ENCODE results near the gene LPIN2.

The LPIN2 gene

GRCh38 chr18:3048820-3049349, 35.9 kb upstream of the LPIN2 start:
- Histone ChIP-seq H3K36me3 (ENCODE audit: control insufficient read depth in 1 of 2, insufficient read depth in 2 of 2, low read length in 2 of 2) (no peaks in the 10 kb centered on the region), H3K4me2 (ENCODE audit: low read length) (no peak overlapping the region), H3K9me3 (ENCODE audit: insufficient read depth, low read depth, low read length) (no peaks in the 10 kb centered on the region), H2BK5ac (ENCODE audit: low read depth, low read length, poor library complexity) (no peak overlapping the region), H3K79me1 (ENCODE audit: low read length) (no peaks in the 10 kb centered on the region), H3K4ac (ENCODE audit: low read depth, low read length) (no peak overlapping the region), H2AK5ac (ENCODE audit: low read length) (no peak overlapping the region), H2AFZ (ENCODE audit: insufficient read depth, low read length, poor library complexity) (no peak overlapping the region), H3K27me3 (ENCODE audit: insufficient read depth, low read length) (no peaks in the 10 kb centered on the region), H2BK12ac (ENCODE audit: low read length) (no peak overlapping the region), H3K9ac (ENCODE audit: low read length) (no peak overlapping the region), H4K8ac (ENCODE audit: low read depth, low read length) (no peak overlapping the region), H3K14ac (ENCODE audit: low read length) (no peak overlapping the region), H3K23ac (ENCODE audit: low read length) (no peak overlapping the region), H3K79me2 (ENCODE audit: control insufficient read depth, insufficient read depth, low read length, poor library complexity) (no peaks in the 10 kb centered on the region), H3K27ac (ENCODE audit: low read depth, low read length) (no peak overlapping the region), H3K4me1 (ENCODE audit: control insufficient read depth in 1 of 2, insufficient read depth in 2 of 2, low read length in 2 of 2) (no peaks in the 10 kb centered on the region), H3K4me3 (ENCODE audit: low read depth, low read length) (no peak overlapping the region), H3K18ac (ENCODE audit: low read length) (no peak overlapping the region), H4K12ac (ENCODE audit: low read depth, low read length) (no peak overlapping the region), H4K91ac (ENCODE audit: low read depth, low read length) (no peak overlapping the region), H2BK120ac (ENCODE audit: insufficient read depth, low read length, poor library complexity) (no peak overlapping the region)
- DNase-seq: no peak
- no CpG with 5 or more reads among the region's 3 CpGs for WGBS (ENCODE audit: extremely low coverage, insufficient coverage, insufficient read length)

DNA sequence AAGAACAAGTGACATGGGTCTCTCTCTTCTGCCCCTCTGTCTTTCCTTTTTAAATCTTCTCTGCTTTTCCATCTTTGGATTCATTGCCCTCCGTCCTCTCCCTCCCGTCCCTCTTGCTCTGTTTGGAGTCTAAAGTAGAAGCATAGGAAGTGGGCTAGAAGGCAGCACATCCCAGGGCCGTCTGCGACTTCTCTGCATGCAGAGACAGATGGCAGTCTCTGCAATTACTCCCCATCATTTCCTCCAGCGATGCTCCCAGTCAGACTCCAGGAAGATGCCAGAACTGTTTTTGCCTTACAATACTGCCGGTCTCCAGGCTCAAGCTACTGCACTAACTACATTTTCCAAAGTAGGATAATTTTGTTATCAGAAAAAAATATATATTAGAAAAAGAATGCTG, 35.2 kb upstream of the LPIN2 start:
- no peak overlapping the region for H3K4ac ChIP-seq (ENCODE audit: low read depth, low read length)
- no peak overlapping the region for H2BK5ac ChIP-seq (ENCODE audit: low read depth, low read length, poor library complexity)
- H4K12ac ChIP-seq (ENCODE audit: low read depth, low read length): no peak overlapping the region
- H3K9me3 ChIP-seq (ENCODE audit: insufficient read depth, low read depth, low read length): no peaks in the 10 kb centered on the region
- no peaks in the 10 kb centered on the region for H3K27me3 ChIP-seq (ENCODE audit: insufficient read depth, low read length)
- H3K14ac ChIP-seq (ENCODE audit: low read length): no peak overlapping the region
- no peak overlapping the region for H3K4me3 ChIP-seq (ENCODE audit: low read depth, low read length)
- no peak overlapping the region for H2AFZ ChIP-seq (ENCODE audit: insufficient read depth, low read length, poor library complexity)
- no peak overlapping the region for H3K9ac ChIP-seq (ENCODE audit: low read length)
- no peak overlapping the region for H2BK12ac ChIP-seq (ENCODE audit: low read length)
- H3K4me2 ChIP-seq (ENCODE audit: low read length): no peak overlapping the region
- no peaks in the 10 kb centered on the region for H3K4me1 ChIP-seq (ENCODE audit: control insufficient read depth in 1 of 2, insufficient read depth in 2 of 2, low read length in 2 of 2)
- no peak overlapping the region for H3K18ac ChIP-seq (ENCODE audit: low read length)
- no CpG with 5 or more reads among the region's 6 CpGs for WGBS (ENCODE audit: extremely low coverage, insufficient coverage, insufficient read length)
- H4K91ac ChIP-seq (ENCODE audit: low read depth, low read length): no peak overlapping the region
- H3K79me2 ChIP-seq (ENCODE audit: control insufficient read depth, insufficient read depth, low read length, poor library complexity): no peaks in the 10 kb centered on the region
- no peaks in the 10 kb centered on the region for H3K36me3 ChIP-seq (ENCODE audit: control insufficient read depth in 1 of 2, insufficient read depth in 2 of 2, low read length in 2 of 2)
- no peak overlapping the region for H2BK120ac ChIP-seq (ENCODE audit: insufficient read depth, low read length, poor library complexity)
- no peak overlapping the region for H3K23ac ChIP-seq (ENCODE audit: low read length)
- no peak overlapping the region for H3K27ac ChIP-seq (ENCODE audit: low read depth, low read length)
- no peak for DNase-seq
- no peak overlapping the region for H4K8ac ChIP-seq (ENCODE audit: low read depth, low read length)
- no peaks in the 10 kb centered on the region for H3K79me1 ChIP-seq (ENCODE audit: low read length)
- no peak overlapping the region for H2AK5ac ChIP-seq (ENCODE audit: low read length)

- H2BK12ac ChIP-seq (ENCODE audit: low read length): no peak overlapping the region
- no peaks in the 10 kb centered on the region for H3K36me3 ChIP-seq (ENCODE audit: control insufficient read depth in 1 of 2, insufficient read depth in 2 of 2, low read length in 2 of 2)
- no peak overlapping the region for H4K12ac ChIP-seq (ENCODE audit: low read depth, low read length)
- H3K4ac ChIP-seq (ENCODE audit: low read depth, low read length): no peak overlapping the region
- no peak overlapping the region for H3K4me2 ChIP-seq (ENCODE audit: low read length)
- no peaks in the 10 kb centered on the region for H3K9me3 ChIP-seq (ENCODE audit: insufficient read depth, low read depth, low read length)
- H2BK120ac ChIP-seq (ENCODE audit: insufficient read depth, low read length, poor library complexity): no peak overlapping the region
- no peak overlapping the region for H3K23ac ChIP-seq (ENCODE audit: low read length)
- no peaks in the 10 kb centered on the region for H3K4me1 ChIP-seq (ENCODE audit: control insufficient read depth in 1 of 2, insufficient read depth in 2 of 2, low read length in 2 of 2)
- H3K14ac ChIP-seq (ENCODE audit: low read length): no peak overlapping the region
- H3K79me1 ChIP-seq (ENCODE audit: low read length): no peaks in the 10 kb centered on the region
- H3K79me2 ChIP-seq (ENCODE audit: control insufficient read depth, insufficient read depth, low read length, poor library complexity): no peaks in the 10 kb centered on the region
- H3K18ac ChIP-seq (ENCODE audit: low read length): no peak overlapping the region
- H3K4me3 ChIP-seq (ENCODE audit: low read depth, low read length): no peak overlapping the region
- H3K27me3 ChIP-seq (ENCODE audit: insufficient read depth, low read length): no peaks in the 10 kb centered on the region
- no peak for DNase-seq
- H2BK5ac ChIP-seq (ENCODE audit: low read depth, low read length, poor library complexity): no peak overlapping the region
- no peak overlapping the region for H2AK5ac ChIP-seq (ENCODE audit: low read length)
- H3K27ac ChIP-seq (ENCODE audit: low read depth, low read length): no peak overlapping the region
- no peak overlapping the region for H2AFZ ChIP-seq (ENCODE audit: insufficient read depth, low read length, poor library complexity)
- H4K91ac ChIP-seq (ENCODE audit: low read depth, low read length): no peak overlapping the region
- no peak overlapping the region for H4K8ac ChIP-seq (ENCODE audit: low read depth, low read length)
- WGBS (ENCODE audit: extremely low coverage, insufficient coverage, insufficient read length): no CpG with 5 or more reads among the region's 4 CpGs
- no peak overlapping the region for H3K9ac ChIP-seq (ENCODE audit: low read length)
These were observed 33.4 kb upstream of the LPIN2 start for GRCh38 chr18:3046216-3046808.

GRCh38 chr18:3044931-3045698, 32.2 kb upstream of the LPIN2 start:
- H3K27ac ChIP-seq (ENCODE audit: low read depth, low read length): no peak overlapping the region
- H3K23ac ChIP-seq (ENCODE audit: low read length): no peak overlapping the region
- H4K8ac ChIP-seq (ENCODE audit: low read depth, low read length): no peak overlapping the region
- no CpG with 5 or more reads among the region's 12 CpGs for WGBS (ENCODE audit: extremely low coverage, insufficient coverage, insufficient read length)
- no peak overlapping the region for H4K91ac ChIP-seq (ENCODE audit: low read depth, low read length)
- no peak overlapping the region for H3K4ac ChIP-seq (ENCODE audit: low read depth, low read length)
- no peak overlapping the region for H3K18ac ChIP-seq (ENCODE audit: low read length)
- peak in 1 of 2 donors; percentile 6 for DNase-seq
- no peaks in the 10 kb centered on the region for H3K27me3 ChIP-seq (ENCODE audit: insufficient read depth, low read length)
- no peak overlapping the region for H2BK5ac ChIP-seq (ENCODE audit: low read depth, low read length, poor library complexity)
- no peaks in the 10 kb centered on the region for H3K36me3 ChIP-seq (ENCODE audit: control insufficient read depth in 1 of 2, insufficient read depth in 2 of 2, low read length in 2 of 2)
- H2BK120ac ChIP-seq (ENCODE audit: insufficient read depth, low read length, poor library complexity): no peak overlapping the region
- H4K12ac ChIP-seq (ENCODE audit: low read depth, low read length): no peak overlapping the region
- H3K79me2 ChIP-seq (ENCODE audit: control insufficient read depth, insufficient read depth, low read length, poor library complexity): no peaks in the 10 kb centered on the region
- no peaks in the 10 kb centered on the region for H3K4me1 ChIP-seq (ENCODE audit: control insufficient read depth in 1 of 2, insufficient read depth in 2 of 2, low read length in 2 of 2)
- no peak overlapping the region for H3K4me2 ChIP-seq (ENCODE audit: low read length)
- no peak overlapping the region for H2AFZ ChIP-seq (ENCODE audit: insufficient read depth, low read length, poor library complexity)
- no peak overlapping the region for H3K4me3 ChIP-seq (ENCODE audit: low read depth, low read length)
- no peaks in the 10 kb centered on the region for H3K9me3 ChIP-seq (ENCODE audit: insufficient read depth, low read depth, low read length)
- H3K9ac ChIP-seq (ENCODE audit: low read length): no peak overlapping the region
- H3K79me1 ChIP-seq (ENCODE audit: low read length): no peaks in the 10 kb centered on the region
- H2BK12ac ChIP-seq (ENCODE audit: low read length): no peak overlapping the region
- no peak overlapping the region for H3K14ac ChIP-seq (ENCODE audit: low read length)
- no peak overlapping the region for H2AK5ac ChIP-seq (ENCODE audit: low read length)

All from trophoblast cell (in vitro differentiated cells and primary cell).